Activated CD4-positive, alpha-beta T cell treated with anti-CD3 and anti-CD28 coated beads, Interleukin-10, Interleukin-2, amounts not matched to agents 100 ng/mL and 50 ng/mL, durations not matched to agents 16 hours and 8 hours (primary cell): ENCODE data around the gene C15orf61.

Source experiments
- DNase-seq: peaks from one replicate; pipeline ENCODE4 v3.0.0-alpha.2; 2020

C15orf61 gene

GRCh38 chr15:67554580-67554979, 33.6 kb downstream of the C15orf61 start:
- no peak for DNase-seq

- no peak for DNase-seq
Observed at GRCh38 chr15:67556976-67557570, 36.1 kb downstream of the C15orf61 start.

DNA sequence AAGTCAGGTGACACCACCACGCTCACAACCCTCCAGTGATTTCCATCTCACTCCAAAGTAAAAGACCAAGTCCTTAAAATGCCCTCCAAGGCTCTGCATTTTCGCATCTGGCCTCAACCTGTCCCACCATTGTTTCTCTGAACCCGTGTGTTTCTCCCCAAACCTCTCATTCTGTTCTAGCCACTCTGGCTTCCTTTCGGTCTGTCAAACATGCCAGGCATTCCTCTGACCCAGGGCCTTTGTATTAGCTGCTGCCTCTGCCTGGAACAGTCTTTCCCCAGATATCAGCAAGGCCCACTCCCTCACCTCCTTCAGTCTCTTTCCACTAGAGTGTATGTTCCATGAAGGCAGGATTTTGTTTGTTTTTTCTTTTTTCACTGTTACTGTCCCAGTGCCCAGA, 37.6 kb downstream of the C15orf61 start:
- no peak for DNase-seq

- DNase-seq = no peak
Observed at GRCh38 chr15:67559158-67559557, 38.2 kb downstream of the C15orf61 start.

DNA sequence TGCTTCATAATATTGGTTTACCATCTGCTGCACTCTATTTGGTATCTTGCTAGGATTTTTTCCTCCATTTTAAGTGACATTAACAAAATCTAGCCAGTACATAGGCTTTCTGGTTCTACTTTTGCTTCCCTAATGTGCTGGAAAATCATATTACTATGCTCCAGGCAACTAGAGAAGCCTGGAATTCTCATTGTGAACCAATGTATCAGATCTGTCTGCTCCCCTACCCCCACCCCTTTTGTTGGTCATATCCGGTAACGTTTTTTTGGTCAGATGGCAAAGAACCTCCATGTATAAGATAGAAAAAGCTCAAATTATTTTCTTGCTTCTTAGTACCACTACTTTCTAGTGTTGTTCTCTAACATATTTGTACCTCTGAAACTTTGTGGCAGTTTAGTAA, 38.6 kb downstream of the C15orf61 start:
- DNase-seq = no peak

DNA sequence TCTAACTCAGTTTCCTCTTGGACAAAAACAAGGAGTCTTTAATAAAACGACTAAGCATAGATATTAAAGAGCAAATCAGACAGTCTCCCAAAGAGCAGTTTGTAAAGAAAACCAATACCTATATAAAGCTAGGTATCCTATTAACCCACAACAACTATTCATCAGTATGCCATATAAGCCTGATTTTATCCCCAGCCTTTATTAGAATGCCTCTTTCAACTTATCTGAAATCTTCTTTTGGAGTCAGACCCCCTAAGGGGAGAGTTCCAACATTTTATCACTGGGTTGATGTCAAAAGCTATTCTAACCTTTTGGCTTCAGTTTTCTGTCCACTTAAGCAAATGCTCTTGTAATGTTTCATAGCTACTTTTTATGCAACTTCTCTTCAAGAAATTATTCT, 39.4 kb downstream of the C15orf61 start:
- no peak for DNase-seq

DNA sequence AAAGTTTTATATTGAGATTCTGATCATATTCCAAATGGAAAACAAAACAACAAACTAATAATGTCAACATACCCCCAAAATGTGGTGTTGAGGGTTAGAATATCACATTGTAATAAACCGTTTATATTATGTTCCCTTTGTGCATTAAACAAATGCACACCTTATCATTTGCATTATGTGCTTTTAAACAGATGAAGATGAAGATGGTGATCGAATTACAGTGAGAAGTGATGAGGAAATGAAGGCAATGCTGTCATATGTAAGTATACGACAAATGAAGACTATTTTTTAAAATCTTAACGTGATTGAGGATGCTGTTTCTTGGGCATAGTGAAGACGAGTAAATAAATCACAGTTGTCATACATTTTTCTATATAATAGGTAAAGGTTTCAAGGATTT, 42.2 kb downstream of the C15orf61 start:
- no peak for DNase-seq

GRCh38 chr15:67564021-67564967, 43.4 kb downstream of the C15orf61 start:
- peak; percentile 23 for DNase-seq

DNA sequence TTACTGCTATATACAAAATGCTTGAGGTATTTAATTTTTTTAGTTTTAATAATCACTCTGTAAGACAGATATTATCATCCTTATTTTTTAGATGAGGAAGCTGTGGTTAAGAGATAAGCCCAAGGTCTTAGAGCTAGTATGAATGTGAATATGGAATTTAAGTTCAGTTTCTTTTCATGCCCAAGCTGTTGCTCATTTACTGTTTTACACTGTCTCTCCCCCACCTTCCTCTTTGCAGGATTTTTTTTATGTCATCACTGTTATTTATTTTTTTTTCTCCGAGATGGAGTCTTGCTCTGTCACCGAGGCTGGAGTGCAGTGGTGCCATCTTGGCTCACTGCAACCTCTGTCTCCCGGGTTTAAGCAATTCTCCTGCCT, 44.0 kb downstream of the C15orf61 start:
- peak; percentile 10 for DNase-seq

- no peak for DNase-seq
Observed at GRCh38 chr15:67569668-67570067, 48.7 kb downstream of the C15orf61 start.

DNA sequence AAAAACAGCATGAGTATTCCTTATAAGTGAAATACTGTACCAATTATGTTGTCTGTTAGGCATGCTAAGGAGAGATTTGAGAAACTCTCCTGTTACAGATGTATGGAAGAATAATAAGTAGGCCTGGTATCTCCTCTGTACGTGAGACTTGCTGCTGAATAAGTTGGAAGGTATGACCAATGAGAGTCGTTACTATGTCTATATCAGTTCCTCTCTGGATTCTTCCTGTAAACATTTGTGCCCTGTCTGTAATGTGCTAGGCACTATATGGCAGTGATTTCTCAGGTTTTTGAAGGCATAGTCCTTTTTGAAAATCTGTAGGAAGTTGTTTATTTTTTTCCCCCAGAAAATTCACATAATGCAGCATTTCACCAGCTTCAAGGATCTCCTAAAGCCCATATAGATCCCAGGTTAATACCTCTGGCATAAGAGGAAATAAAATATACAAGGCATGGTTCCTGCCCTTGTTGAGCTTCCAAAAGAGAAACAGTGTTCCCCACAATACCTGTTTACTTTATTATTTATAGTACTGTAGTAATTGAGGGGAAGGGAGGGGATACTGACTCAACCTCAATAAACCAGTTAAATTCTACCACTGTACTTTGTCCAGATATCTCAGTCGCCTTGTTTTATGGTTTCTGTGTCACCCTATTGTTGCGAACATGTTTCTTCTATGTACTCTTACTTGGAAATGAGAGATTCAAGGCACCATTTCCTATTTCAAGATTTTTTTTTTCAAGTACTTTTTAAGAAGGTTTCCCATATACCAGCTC, 50.1 kb downstream of the C15orf61 start:
- no peak for DNase-seq

DNA sequence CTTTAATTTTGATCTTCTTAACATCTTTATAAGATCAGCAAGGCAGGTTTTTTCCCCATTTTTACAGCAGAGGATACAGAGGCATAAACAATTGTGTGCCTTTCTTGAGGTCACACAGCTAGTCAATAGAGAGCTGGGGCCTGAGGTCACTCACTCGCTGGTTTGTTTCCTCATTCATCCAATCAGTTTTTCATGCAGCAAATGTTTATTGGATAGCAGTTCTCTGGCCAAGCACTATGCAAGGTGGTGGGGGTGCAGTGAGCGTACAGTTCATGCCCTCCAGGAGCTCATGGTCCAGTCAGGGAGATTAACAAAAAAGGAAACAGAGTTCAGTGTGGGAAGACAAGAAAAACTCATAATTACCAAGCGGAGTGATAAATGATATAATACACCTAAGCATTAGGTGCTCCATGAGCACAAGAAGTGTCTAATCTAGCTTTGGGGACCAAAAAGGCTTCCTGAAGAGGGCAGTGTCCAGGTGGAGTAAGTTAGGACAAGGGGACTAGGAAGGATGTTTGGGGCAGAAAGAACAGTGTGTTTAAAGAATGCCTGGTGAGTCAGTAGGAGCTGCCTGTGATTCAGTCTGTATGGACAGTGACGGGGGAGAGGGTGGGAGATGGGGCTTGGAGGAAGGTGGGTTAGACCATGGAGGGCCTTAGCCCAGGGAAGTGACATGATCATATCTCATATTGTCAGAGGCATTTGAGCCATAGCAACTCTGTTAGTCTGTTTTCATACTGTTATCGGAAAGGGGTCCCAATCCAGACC, 50.9 kb downstream of the C15orf61 start:
- DNase-seq = no peak

GRCh38 chr15:67573194-67573593, 52.3 kb downstream of the C15orf61 start:
- no peak for DNase-seq

DNA sequence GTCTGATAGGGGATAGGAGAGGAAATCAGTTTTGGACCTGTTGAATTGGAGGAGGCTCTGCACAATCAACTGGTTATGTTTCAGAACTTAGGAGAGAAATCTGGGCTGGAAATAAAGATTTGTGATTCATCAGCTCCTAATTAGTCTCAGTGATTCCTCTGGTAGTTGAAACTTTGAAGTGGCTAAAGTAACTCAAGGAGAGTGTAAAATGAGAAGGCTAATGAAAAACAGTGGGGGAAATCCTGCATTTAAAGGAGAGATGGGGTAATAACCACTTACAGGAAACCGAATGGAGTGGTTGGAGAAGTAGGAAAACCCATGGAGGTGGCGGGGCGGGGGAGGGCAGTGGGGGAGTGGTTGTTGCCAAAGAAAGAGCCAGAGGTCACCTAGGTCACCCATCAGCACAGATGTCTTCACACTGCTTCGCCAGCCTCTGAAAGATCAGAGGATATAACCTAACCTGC, 54.1 kb downstream of the C15orf61 start:
- DNase-seq = no peak

DNA sequence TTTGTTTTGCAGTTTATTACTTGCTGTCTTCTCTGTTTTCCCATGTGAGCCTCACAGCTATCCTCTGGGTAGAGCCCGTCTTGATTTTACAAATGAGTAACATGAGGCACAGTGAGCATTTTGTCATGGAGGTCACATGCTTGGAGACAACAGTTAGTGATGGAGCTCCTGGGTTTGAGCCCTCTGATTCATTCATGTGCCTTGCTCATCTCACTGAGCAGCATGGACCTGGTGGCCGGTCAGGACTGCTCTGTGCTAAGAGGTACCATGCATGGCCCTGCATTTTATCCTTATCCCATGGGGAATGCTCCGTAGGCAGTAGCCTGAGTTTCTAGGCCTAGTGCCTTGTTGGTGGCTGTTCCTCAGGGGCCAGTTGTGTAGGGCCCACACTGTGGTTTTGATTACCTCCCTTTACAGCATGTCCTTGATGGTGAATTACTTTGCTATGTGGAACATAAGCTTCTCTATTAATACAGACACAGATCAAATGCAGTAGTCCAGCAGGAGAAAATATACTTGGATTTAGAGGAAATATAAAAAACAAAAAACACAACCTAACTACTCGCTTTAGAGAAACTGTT, 57.2 kb downstream of the C15orf61 start:
- DNase-seq = no peak

- DNase-seq = no peak
Observed at GRCh38 chr15:67579164-67579563, 58.2 kb downstream of the C15orf61 start.
